K562 (cell line): ENCODE measurements around the gene RBL1. TPM values are rescaled to one million over a fixed set of nuclear protein-coding genes. Genes with fewer than 3 reads are reported as not detected.
A peak's percentile ranks its signal among the peaks of the same experiment; 100 is the strongest.

Source experiments
- ATAC-seq: fragments of 200-7000 bp; cut with Tn5 transposase; 3 replicates; pipeline ENCODE4 v1.9.1; 2020; ENCODE audit warnings: moderate library complexity
- BruUV-seq: library from RNA; stranded (reverse); fragments of 400-500 nt; replicated peaks from 2 replicates; lab custom pipeline; 2021; lab: Mats Ljungman, UMichigan
- CTCF ChIA-PET: fragments of 300-600 bp; formaldehyde crosslinking; extraction: SDS; loops from one replicate; lab custom pipeline; 2021; ENCODE audit warnings: low intra/inter-chr PET ratio; lab: Yijun Ruan, JAX
- POLR2A ChIA-PET: fragments of 300-600, 350-650 bp; sonication (Branson Sonifier 250); formaldehyde crosslinking; extraction: SDS; loops from one replicate; lab custom pipeline; 2021; ENCODE audit warnings: antibody characterized with exemption, inconsistent platforms; lab: Yijun Ruan, JAX
- DNase-seq, 4 experiments: peaks; one replicate each; pipeline versions ENCODE4 v3.0.0 to v3.0.0-alpha.2; 2011 to 2018; ENCODE audit warnings: low spot score in 3 of 4, mixed read lengths in 3 of 4; ENCODE audit errors: extremely low read depth in 1 of 4
- FAIRE-seq: peaks from 2 replicates; lab custom pipeline; 2011; peaks lifted over from hg19 to GRCh38; lab: Jason Lieb, UNC
- H2AFZ ChIP-seq: 2 replicates; pipeline ENCODE4 v1.6.0; 2011; ENCODE audit warnings: low read depth, low read length, control low read depth, inconsistent platforms
- H3K27ac ChIP-seq: fragments of 200-600 bp; 3 replicates; pipeline ENCODE4 v1.8.0; 2011; ENCODE audit warnings: low read depth, mild to moderate bottlenecking, control low read depth, inconsistent platforms, low read length, moderate library complexity, mixed read lengths; ENCODE audit errors: extremely low read depth
- H3K27me3 ChIP-seq, 2 experiments: fragments of 300-600 bp in 1 of 2; 2 replicates in 1 of 2; 3 replicates in 1 of 2; pipeline versions ENCODE4 v1.6.0 to v1.8.0; 2011; ENCODE audit warnings: inconsistent platforms in 2 of 2, low read length in 2 of 2, mild to moderate bottlenecking in 1 of 2, mixed read lengths in 1 of 2, moderate library complexity in 1 of 2; ENCODE audit not compliant: control insufficient read depth in 2 of 2, insufficient read depth in 2 of 2
- H3K36me3 ChIP-seq: fragments of 300-600 bp; 3 replicates; pipeline ENCODE4 v1.8.0; 2011; ENCODE audit warnings: mild to moderate bottlenecking, low read length, inconsistent platforms; ENCODE audit not compliant: control insufficient read depth, insufficient read depth
- H3K4me1 ChIP-seq, 2 experiments: fragments of 200-600 bp in 1 of 2; replicated peaks in 1 of 2; 2 replicates in 1 of 2; 3 replicates in 1 of 2; pipeline versions ENCODE4 v1.5.1 to v1.8.0; 2011; ENCODE audit warnings: inconsistent platforms in 2 of 2, low read length in 2 of 2, mild to moderate bottlenecking in 1 of 2, mixed read lengths in 1 of 2, moderate library complexity in 1 of 2; ENCODE audit not compliant: control insufficient read depth in 2 of 2, insufficient read depth in 2 of 2
- H3K4me2 ChIP-seq: 2 replicates; pipeline ENCODE4 v1.6.1; 2011; ENCODE audit warnings: low read length, control low read depth, inconsistent platforms, mixed read lengths; ENCODE audit not compliant: insufficient read depth
- H3K4me3 ChIP-seq: fragments of 200-600 bp; sonication (generic), shearing (Covaris generic); 2 replicates; pipeline ENCODE4 v1.5.1; 2016; ENCODE audit warnings: control low read depth, inconsistent platforms
- H3K79me2 ChIP-seq: fragments of 200-600 bp; 3 replicates; pipeline ENCODE4 v1.8.0; 2011; ENCODE audit warnings: low read length, inconsistent platforms; ENCODE audit not compliant: control insufficient read depth, insufficient read depth
- H3K9ac ChIP-seq, 2 experiments: 2 replicates each; pipeline versions ENCODE4 v1.6.0 to v1.6.1; 2011; ENCODE audit warnings: low read depth in 2 of 2, low read length in 2 of 2, control low read depth in 1 of 2, inconsistent platforms in 1 of 2, mild to moderate bottlenecking in 1 of 2, mixed read lengths in 1 of 2; ENCODE audit not compliant: insufficient read depth in 1 of 2
- H3K9me1 ChIP-seq: one replicate; pipeline ENCODE4 v1.6.0; 2011; ENCODE audit warnings: inconsistent platforms, mild to moderate bottlenecking, low read length, moderate library complexity; ENCODE audit not compliant: control insufficient read depth, insufficient read depth
- H3K9me3 ChIP-seq: replicated peaks from 2 replicates; pipeline ENCODE4 v1.5.1; 2011; ENCODE audit warnings: low read depth, low read length, inconsistent platforms; ENCODE audit not compliant: control insufficient read depth, insufficient read depth
- H4K20me1 ChIP-seq: replicated peaks from 2 replicates; pipeline ENCODE4 v1.6.1; 2011; ENCODE audit warnings: low read length, inconsistent platforms, mixed read lengths; ENCODE audit not compliant: control insufficient read depth, insufficient read depth
- CBFA2T3 ChIP-seq: fragments of 450-650 bp; IDR thresholded peaks from 2 replicates; pipeline ENCODE4 v1.6.1; 2017
- CBX5 ChIP-seq: IDR thresholded peaks from 2 replicates; pipeline ENCODE4 v1.6.1; 2014; ENCODE audit warnings: low read depth, borderline replicate concordance
- COPS2 ChIP-seq: fragments of 450-650 bp; conservative IDR thresholded peaks from 2 replicates; pipeline ENCODE4 v1.6.1; 2016; ENCODE audit warnings: mild to moderate bottlenecking, moderate library complexity
- GTF2A2 ChIP-seq: IDR thresholded peaks from 2 replicates; pipeline ENCODE4 v1.6.1; 2016; ENCODE audit warnings: mild to moderate bottlenecking, missing genetic modification characterization, missing compliant biosample characterization
- HDGF ChIP-seq: fragments of 450-650 bp; IDR thresholded peaks from 2 replicates; pipeline ENCODE4 v1.6.1; 2016
- NFIX ChIP-seq: fragments of 250-450 bp; sonication (Bioruptor Pico); IDR thresholded peaks from 2 replicates; pipeline ENCODE4 v1.4.0; 2020; ENCODE audit warnings: low read depth, mild to moderate bottlenecking, moderate library complexity
- ZNF431 ChIP-seq: sonication (generic); formaldehyde crosslinking; IDR thresholded peaks from 2 replicates; pipeline ENCODE4 v1.8.0; 2022; ENCODE audit warnings: mild to moderate bottlenecking, missing genetic modification reagents
- WGBS: fragments of 100-300 bp; shearing (Covaris generic); methylation state at CpG from one replicate; pipeline ENCODE4 v1.1.6; 2016; ENCODE audit warnings: low coverage, mixed read lengths; ENCODE audit not compliant: insufficient coverage; ENCODE audit errors: missing lambda C conversion rate; 5-methylcytosine and 5-hydroxymethylcytosine counted together
- in situ Hi-C: fragments of 300-500 bp; cut with MboI; formaldehyde crosslinking; loops from 4 replicates; pipeline ENCODE4 v1.15.0; 2018; ENCODE audit warnings: inconsistent platforms, mixed read lengths
- intact Hi-C: fragments of 100-400 bp; cut with micrococcal nuclease; formaldehyde crosslinking; loops from 2 replicates; pipeline ENCODE4 v1.14.2; 2022
- polyA plus RNA-seq, 8 experiments: library from polyadenylated mRNA; depleted of rRNA in 4 of 8; stranded (reverse) in 5 of 8; unstranded in 3 of 8; fragments of >200 nt; fragmentation: Nextera tagmentation in 2 of 8; fragmentation: Illumina TruSeq in 1 of 8; extraction: Ambion mirVana in 2 of 8; extraction: Trizol in 1 of 8; gene quantifications; 2 replicates each; pipeline versions ENCODE4 v1.2.1 to v1.2.3, GENCODE V29; 2011 to 2014; ENCODE audit warnings: inconsistent platforms in 1 of 8, missing spikeins in 1 of 8
- total RNA-seq, 7 experiments: library from RNA; depleted of rRNA in 6 of 7; stranded (reverse); fragments of >200 nt in 6 of 7; fragmentation: Illumina TruSeq in 2 of 7; extraction: Trizol in 2 of 7; gene quantifications; 2 replicates each; pipeline versions ENCODE4 v1.2.1 to v1.2.3, GENCODE V29; 2011 to 2021; ENCODE audit warnings: low replicate concordance in 1 of 7
- TF ChIP-seq, protein P1 (sequence below): IDR thresholded peaks from 2 replicates; pipeline ENCODE4 v1.6.1; 2016; ENCODE audit warnings: missing genetic modification characterization, missing compliant biosample characterization
- TF ChIP-seq, protein P2 (sequence below): fragments of 450-650 bp; formaldehyde crosslinking; IDR thresholded peaks from 2 replicates; pipeline ENCODE4 v1.4.0; 2020; ENCODE audit warnings: mild to moderate bottlenecking, moderate library complexity
- TF ChIP-seq, protein P3 (sequence below): sonication (generic); formaldehyde crosslinking; IDR thresholded peaks from 2 replicates; pipeline ENCODE4 v1.8.0; 2023; ENCODE audit warnings: missing genetic modification reagents, mild to moderate bottlenecking, borderline replicate concordance
- TF ChIP-seq, protein P4 (sequence below): fragments of 450-650 bp; IDR thresholded peaks from 2 replicates; pipeline ENCODE4 v1.7.0; 2016; ENCODE audit warnings: borderline replicate concordance

RBL1 gene
- total and polyA plus RNA-seq, 9 of the 15 experiments (the other 6 are each of a cell fraction or from before 2014, with no cell fraction given), result 4.0 to 25.9 (median 15.6) TPM

DNA sequence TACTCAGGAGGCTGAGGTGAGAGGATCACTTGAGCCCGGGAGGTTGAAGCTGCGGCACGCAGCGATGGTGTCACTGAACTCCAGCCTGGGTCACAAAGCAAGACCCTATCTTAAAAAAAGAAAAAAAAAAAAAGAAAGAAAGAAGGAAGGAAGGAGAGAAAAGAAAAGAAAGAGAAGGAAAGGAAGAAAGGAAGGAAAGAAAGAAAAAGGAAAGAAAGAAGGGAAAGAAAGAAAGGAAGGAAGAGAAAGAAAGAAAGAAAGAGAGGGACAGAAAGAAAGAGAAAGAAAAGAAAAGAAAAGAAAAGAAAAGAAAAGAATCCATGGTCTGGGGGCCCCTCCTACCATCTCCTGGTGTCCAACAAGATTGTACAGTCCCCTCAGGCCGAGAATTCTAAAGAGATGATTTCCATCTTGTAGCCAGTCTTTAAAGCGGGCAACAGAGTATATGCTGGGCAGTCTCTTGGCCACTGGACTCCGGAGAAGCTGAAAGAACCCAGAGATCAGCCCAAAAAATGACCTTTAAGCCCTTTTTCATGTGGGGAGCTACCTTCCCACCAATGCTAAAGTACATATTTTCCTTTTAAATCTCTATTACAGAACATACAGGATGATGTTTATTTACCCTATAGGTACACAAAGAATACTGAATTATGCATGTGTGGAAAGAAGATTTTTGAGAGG lies 23.7 kb upstream of the RBL1 start:
- no peaks in the 10 kb centered on the region for H3K9me3 ChIP-seq
- H4K20me1 ChIP-seq, result no peaks in the 10 kb centered on the region
- H3K4me1 ChIP-seq, result no peaks in the 10 kb centered on the region; a peak in 1 of 5 replicates
- 25% methylated on average over 7 of the region's 7 CpGs for WGBS
- no peaks in the 10 kb centered on the region for H3K36me3 ChIP-seq
- in situ Hi-C loops (no loop called here), intact Hi-C loops (no loop called here)
- H2AFZ ChIP-seq, result no peak overlapping the region
- no peak overlapping the region for H3K4me3 ChIP-seq
- H3K79me2 ChIP-seq, result no peaks in the 10 kb centered on the region
- ChIA-PET POLR2A (interaction anchor here (0.6 to 1.1 kb wide), 3 partner anchors 11 to 227 kb away, joined by 3 read pairs; partner anchors contain the start of gene RBL1), CTCF (no interaction called here)
- DNase-seq (peak in 1 of 4 experiments; percentile 6), ATAC-seq (no peak; the same call in 2 of the 3 replicates), FAIRE-seq (no peak)
- H3K9ac ChIP-seq, result no peak overlapping the region; a peak in 1 of 4 replicates
- H3K4me2 ChIP-seq, result no peak overlapping the region
- H3K27me3 ChIP-seq, result no peaks in the 10 kb centered on the region; a peak in 2 of 5 replicates
- no TSS peak for BruUV-seq
- H3K27ac ChIP-seq, result no peak overlapping the region
- H3K9me1 ChIP-seq, result no peaks in the 10 kb centered on the region
- TF ChIP-seq CBX5 (no peak), COPS2 (no peak), HDGF (no peak), ZNF431 (CRISPR knock-in tag) (no peak), CBFA2T3 (peak; percentile 17; the same call in 1 of the 2 replicates), NFIX (no peak), GTF2A2 (no peak)
- TF ChIP-seq, protein P1, sequence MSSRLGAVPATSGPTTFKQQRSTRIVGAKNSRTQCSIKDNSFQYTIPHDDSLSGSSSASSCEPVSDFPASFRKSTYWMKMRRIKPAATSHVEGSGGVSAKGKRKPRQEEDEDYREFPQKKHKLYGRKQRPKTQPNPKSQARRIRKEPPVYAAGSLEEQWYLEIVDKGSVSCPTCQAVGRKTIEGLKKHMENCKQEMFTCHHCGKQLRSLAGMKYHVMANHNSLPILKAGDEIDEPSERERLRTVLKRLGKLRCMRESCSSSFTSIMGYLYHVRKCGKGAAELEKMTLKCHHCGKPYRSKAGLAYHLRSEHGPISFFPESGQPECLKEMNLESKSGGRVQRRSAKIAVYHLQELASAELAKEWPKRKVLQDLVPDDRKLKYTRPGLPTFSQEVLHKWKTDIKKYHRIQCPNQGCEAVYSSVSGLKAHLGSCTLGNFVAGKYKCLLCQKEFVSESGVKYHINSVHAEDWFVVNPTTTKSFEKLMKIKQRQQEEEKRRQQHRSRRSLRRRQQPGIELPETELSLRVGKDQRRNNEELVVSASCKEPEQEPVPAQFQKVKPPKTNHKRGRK, result peak; percentile 96
- TF ChIP-seq, protein P2, sequence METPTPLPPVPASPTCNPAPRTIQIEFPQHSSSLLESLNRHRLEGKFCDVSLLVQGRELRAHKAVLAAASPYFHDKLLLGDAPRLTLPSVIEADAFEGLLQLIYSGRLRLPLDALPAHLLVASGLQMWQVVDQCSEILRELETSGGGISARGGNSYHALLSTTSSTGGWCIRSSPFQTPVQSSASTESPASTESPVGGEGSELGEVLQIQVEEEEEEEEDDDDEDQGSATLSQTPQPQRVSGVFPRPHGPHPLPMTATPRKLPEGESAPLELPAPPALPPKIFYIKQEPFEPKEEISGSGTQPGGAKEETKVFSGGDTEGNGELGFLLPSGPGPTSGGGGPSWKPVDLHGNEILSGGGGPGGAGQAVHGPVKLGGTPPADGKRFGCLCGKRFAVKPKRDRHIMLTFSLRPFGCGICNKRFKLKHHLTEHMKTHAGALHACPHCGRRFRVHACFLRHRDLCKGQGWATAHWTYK (CRISPR knock-in tag), result no peak
- TF ChIP-seq, protein P3, sequence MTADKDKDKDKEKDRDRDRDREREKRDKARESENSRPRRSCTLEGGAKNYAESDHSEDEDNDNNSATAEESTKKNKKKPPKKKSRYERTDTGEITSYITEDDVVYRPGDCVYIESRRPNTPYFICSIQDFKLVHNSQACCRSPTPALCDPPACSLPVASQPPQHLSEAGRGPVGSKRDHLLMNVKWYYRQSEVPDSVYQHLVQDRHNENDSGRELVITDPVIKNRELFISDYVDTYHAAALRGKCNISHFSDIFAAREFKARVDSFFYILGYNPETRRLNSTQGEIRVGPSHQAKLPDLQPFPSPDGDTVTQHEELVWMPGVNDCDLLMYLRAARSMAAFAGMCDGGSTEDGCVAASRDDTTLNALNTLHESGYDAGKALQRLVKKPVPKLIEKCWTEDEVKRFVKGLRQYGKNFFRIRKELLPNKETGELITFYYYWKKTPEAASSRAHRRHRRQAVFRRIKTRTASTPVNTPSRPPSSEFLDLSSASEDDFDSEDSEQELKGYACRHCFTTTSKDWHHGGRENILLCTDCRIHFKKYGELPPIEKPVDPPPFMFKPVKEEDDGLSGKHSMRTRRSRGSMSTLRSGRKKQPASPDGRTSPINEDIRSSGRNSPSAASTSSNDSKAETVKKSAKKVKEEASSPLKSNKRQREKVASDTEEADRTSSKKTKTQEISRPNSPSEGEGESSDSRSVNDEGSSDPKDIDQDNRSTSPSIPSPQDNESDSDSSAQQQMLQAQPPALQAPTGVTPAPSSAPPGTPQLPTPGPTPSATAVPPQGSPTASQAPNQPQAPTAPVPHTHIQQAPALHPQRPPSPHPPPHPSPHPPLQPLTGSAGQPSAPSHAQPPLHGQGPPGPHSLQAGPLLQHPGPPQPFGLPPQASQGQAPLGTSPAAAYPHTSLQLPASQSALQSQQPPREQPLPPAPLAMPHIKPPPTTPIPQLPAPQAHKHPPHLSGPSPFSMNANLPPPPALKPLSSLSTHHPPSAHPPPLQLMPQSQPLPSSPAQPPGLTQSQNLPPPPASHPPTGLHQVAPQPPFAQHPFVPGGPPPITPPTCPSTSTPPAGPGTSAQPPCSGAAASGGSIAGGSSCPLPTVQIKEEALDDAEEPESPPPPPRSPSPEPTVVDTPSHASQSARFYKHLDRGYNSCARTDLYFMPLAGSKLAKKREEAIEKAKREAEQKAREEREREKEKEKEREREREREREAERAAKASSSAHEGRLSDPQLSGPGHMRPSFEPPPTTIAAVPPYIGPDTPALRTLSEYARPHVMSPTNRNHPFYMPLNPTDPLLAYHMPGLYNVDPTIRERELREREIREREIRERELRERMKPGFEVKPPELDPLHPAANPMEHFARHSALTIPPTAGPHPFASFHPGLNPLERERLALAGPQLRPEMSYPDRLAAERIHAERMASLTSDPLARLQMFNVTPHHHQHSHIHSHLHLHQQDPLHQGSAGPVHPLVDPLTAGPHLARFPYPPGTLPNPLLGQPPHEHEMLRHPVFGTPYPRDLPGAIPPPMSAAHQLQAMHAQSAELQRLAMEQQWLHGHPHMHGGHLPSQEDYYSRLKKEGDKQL (CRISPR knock-in tag), result no peak
- TF ChIP-seq, protein P4, sequence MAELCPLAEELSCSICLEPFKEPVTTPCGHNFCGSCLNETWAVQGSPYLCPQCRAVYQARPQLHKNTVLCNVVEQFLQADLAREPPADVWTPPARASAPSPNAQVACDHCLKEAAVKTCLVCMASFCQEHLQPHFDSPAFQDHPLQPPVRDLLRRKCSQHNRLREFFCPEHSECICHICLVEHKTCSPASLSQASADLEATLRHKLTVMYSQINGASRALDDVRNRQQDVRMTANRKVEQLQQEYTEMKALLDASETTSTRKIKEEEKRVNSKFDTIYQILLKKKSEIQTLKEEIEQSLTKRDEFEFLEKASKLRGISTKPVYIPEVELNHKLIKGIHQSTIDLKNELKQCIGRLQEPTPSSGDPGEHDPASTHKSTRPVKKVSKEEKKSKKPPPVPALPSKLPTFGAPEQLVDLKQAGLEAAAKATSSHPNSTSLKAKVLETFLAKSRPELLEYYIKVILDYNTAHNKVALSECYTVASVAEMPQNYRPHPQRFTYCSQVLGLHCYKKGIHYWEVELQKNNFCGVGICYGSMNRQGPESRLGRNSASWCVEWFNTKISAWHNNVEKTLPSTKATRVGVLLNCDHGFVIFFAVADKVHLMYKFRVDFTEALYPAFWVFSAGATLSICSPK, result no peak
